HG03442 (cell line): ENCODE data around the gene RECK.

ENCODE experiments used
- ATAC-seq: cut with Tn5 transposase; IDR thresholded peaks from one replicate; pipeline ENCODE4 v1.9.1; 2021; ENCODE audit warnings: mild to moderate bottlenecking, moderate library complexity; ENCODE audit not compliant: unreplicated experiment

Gene RECK

DNA sequence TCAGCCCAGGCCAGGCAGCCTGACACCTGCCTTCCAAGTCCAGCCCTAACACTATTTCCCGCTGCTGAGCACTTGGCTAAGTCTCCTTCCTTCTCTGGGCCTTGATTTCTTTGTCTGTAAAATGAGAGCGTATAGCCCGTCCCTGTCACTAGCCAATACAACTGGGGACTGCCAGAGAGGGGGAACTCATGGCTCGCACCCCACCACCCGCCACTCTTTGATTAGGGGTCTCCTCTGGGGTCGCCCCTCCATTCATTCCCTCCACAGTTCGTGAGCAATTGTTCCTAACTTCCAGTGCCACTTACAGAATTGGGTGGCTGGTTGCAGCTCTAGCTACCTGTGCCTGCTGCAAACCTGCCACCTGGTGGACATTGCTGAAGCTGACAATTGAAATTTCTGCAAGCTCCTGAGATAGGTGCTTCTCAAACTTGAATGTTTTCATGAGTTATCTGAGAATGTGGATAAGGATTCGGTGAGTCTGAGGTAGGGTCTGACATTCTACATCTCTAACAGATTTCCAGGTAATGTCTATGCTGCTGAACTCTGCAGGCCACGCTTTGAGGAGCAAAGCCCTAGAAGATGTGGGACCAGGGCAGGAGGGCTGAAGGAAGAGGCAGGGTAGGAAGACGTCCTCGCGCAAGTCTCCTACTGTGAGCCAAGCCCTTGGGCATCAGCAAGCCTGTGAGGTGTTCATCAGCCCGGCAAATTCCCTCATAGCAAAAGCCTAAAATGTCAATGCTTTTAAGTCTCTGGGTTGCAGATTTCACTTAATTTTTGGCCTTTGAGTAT lies 13.3 kb upstream of the RECK start:
- no peak for ATAC-seq

DNA sequence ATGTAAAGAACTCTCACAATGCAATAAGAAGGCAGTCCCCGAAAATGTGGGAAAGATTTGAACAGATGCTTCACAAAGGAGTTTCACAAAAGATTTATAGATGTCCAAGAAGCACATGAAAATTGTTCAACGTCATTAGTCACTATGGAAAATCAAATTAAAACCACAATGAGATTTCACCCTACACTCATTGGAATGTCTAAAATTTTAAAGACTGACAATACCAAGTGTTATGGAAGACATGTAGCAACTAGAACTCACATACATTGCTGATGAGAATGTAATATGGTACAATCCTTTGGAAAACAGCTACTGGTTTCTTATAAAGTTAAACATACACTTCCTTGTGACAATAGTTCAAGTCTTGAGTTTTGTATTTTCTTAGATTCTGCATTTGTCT lies 11.0 kb upstream of the RECK start:
- no peak for ATAC-seq

DNA sequence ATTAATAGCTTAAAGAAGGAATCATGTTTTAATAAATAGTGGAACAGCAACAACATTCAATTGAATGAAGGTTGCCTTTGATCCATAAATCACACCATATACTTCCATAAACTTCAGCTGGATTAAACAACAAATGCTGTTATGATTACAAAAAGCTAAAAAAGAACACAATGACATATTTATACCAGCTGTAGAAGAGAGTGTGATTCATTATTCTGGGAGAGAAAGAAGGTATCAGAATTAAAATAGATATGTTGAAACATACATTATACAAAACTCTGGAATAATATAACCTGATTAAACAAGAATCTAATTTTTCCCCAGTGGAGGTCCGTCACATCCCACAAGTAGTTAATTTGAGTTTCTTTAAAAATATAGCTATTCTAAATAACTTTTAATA lies 7.5 kb upstream of the RECK start:
- no peak for ATAC-seq

DNA sequence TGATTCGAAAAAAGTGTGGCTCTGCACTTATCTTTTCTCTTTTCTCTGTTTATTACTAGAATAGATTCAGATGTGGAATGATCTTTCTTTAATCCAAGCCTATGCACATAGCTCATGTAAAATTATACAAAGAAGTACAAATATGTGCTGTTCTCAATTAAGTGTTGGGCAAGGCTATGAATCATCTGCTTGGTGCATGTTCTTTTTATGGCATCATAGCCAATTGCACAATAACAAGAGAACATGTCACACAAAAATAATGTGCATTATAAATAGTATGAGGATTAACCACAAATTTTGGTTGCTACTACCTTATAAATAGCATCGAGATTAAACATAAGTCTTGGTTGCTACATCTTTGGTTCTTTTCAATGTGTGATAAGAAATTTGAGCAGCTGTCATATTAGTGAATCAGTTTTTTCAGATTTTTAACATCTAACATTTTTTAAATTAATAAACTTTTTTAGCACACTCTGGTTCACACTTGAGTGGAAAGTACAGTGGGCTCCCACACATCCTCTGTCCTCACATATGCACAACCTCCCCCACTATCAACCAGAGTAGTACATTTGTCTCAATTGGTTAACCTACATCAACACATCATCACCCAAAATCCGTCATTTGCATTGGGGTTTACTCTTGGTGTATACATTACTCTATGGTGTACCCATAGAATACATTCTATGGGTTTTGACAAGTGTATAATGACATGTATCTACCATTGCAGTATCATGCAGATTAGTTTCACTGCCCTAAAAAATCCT lies 6.8 kb upstream of the RECK start:
- ATAC-seq: no peak

DNA sequence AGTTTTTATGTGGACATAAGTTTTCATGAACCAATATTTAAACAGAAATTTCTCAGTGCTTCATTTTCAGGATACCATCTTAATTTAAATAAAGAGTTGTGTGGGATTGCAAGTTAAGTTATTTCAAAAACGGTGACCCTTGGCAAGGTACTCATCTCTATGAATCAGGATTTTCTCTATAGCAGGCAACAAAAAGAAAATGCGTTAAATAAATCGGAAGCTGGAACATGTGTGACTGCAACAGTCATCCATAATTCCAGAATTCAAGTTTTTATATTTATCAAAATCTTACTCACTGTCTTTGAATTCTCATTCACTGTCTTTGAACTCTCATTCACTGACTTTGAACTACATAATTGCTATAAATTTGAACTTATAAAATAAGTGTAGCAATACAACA lies 5.8 kb upstream of the RECK start:
- no peak for ATAC-seq

DNA sequence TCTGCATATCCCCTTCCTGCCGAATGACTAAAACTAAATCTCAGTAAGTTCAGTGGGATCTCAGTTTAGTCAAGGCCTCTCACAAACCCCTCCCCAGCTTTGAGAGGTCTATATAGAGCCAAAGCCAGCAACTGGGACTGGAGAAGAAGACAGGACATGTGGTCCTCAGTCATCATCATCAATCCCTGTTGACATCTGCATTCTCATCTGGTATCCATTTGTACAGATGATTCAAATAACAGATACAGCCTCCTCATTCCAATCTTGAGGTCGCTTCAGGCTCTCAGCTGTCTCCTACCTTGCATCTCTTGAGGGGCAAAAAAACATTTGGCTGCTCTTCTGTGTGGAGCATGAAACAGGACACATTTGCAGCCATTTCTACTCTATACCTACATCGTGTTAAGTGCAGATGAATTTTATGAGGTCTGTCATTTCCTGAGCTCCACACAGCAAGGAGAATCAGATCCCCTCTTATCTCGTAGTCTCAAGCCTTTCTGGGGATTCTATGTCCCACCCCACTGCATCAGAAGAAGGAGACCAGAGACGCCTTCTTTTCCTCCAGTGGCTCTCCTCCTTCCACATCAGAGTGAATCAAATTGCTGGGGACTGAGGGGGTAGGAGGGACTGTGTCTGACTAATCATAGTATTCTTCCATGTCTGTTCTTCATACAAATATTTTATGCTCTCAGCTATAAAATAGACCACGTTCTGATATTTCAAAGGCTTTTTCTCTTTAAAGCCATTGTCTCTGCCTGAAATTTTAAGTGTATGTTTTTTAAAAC lies 4.7 kb upstream of the RECK start:
- no peak for ATAC-seq

DNA sequence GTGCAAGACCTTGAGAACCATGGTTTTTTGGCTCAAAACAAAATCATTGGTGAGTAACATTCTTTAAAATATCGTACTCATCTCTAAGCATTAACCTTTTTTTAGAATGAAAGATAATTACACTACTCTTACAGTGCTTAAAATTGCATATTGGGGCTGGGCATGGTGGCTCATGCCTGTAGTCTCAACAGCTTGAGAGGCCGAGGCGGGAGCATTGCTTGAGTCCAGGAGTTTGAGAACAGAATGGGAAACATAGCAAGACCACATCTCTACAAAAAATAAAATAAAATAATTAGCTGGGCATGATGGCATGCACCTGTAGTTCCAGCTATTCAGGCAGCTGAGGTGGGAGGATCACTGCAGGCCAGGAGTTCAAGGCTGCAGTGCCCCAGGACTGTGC lies 2.9 kb upstream of the RECK start:
- ATAC-seq: no peak

DNA sequence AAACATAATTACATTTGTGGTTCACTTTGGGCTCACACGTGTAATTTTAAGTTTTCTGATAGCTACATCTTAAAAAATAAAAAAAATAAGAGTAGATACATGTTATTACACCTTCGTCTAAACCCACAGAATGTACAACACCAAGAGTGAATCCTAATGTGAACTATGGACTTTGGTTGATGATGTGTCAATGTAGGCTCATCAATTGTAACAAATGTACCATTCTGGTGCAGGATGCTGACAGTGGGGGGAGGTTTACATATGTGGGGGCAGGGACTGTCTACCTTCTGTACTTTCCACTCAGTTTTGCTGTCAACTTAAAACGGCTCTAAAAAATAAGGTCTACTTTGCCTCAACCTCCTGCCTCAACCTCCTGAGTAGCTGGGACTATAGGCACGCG lies 2.5 kb upstream of the RECK start:
- ATAC-seq: no peak

DNA sequence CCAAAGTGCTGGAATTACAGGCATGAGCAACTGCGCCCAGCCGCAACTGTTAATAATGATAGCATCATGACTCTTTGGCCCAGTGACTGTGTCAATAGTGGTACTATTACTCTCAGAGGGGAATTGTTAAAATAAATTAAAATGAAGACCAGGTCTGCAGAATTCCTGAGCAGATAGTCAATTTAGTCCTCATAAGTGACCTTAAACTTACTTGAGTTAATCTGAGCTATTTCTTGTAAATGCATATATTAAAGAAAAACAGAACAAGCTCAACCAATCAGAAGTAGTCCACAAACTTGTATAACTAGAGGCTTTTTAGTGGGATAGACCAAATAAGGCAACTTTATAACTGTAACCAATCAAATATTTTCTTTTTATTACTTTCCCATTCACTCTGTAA lies 1.7 kb upstream of the RECK start:
- no peak for ATAC-seq

DNA sequence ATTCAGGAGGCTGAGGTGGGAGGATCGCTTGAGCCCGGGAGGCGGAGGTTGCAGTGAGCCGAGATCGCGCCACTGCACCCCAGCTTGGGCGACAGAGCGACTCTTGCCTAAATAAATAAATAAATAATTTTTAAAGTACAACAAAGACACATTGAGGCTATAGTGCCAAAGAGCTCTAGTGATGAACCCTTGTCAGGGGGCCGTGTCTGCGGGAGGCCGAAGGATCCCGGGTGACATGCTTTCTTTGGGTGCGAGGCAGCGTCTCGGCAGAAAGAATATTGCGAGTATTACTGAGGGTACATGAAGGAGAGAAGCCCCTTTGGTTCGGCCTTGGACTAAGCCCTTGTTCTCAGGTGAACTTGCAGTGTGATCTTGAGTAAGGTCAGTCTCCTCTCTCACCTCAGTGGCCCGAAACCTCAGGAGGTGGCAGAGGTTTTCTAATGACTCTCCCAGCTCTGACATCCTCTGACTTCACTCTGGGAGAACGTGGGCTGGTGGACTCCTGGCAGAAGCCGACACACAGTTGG lies 397 bp upstream of the RECK start:
- ATAC-seq: no peak

DNA sequence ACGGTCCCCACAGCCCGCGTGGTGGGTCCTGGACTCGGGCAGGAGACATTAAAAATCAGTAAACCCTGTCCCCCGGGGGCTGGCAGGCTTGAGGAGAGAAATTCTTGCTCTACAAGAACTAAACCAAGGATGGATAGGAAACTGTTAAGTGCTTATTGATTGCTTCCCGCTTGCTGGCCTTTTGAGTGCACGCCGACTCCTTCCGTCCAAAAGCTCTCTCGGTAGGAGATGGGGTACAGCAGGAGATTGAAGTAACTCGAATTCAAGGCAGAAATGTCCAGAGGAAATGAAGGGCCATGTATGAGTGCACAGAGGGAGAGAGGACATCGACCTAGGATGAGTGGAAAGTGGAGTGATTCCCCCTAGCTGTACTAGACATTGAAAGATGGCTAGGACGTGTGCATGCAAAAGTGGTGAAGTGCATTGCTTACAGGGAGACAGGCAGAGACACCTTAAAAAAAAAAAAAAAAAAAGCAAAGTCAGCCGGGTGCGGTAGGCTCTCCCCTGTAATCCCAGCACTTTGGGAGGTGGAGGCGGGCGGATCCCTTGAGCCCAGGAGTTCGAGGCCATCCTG lies 923 bp downstream of the RECK start:
- ATAC-seq: no peak

DNA sequence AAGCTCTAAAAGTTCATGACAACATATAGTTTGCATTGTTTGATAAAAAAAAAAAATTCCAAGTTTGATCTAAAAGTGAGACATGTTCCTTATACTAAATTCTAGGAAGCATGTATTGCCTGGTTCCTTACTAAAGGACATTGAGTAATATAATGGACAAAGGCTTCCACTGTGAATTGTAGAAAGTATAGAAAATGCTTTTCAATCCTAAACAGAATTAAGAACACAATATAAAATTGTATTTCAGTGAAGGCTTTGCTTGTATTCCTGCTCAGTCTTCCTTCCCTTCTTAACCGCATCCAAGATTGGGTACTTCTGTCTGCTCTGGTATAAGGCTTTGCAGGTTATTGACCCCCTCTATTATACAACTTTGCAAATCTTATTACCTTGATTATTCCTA lies 2.4 kb downstream of the RECK start:
- no peak for ATAC-seq

DNA sequence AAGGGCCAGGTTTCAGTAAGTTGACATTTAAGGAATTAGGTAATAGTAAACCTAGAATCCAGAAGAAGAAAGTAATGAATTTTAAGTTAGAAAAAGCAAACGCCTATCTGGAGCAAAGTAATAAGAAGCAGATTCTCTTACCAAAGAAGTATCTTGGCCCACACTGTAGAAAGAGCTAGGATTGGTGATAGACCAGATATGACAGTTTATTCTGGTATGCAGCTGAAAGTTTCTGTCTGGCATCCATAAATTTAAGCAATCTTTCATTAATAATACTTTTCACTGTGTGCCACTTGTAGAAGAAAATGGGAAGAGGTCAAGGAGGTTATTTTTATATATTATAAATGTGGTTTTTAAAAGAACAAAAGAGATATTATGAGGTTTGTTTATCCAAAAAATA lies 3.0 kb downstream of the RECK start:
- no peak for ATAC-seq

DNA sequence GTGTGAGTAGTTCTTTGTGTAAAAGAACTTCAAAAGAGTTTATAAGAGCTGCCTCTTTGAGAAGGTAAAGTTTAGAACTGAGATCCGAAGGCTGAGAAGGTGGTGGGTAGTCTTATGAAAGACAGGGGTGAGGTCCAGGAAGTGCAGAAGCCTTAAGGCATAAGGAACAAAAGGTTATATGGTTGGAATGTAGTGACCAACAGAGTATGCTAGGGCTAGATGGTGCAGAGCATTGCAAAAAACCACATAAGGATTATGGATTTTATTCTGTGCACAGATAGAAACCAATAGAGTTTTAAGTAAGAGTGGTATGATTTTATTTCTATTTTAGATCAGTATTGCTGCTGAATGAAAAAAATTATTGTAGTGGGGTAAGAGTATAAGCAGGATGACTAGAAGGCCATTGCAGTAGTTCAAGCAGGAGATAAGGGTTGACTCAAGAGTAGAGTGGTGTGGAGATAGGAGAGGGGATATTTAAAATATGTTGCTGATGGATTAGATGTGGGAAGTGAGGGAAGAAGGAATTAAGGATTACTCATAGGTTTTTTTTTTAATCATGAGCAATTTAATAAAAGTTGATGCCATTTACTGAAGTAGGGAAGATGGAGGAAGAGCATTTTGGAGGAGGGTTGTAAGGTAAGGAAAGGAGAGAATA lies 3.7 kb downstream of the RECK start:
- ATAC-seq: no peak

DNA sequence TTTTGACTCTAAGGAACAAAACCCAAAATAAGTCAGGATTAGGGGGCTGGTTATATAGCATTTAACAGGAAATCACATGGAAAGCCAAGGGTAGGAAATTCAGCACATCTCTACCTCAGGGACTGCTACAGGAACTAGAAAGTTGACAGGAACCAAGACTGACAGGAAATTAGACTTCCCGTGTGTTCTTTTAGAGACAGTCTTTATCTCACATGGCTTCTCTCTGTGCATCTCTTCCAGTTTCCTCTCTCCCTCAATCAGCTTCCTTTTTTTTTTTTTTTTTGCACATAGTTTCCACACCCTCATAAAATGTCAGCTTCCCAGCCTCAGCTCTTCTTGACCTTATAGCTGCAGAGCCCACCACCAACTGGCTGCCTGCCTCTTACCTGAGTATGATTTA lies 4.8 kb downstream of the RECK start:
- no peak for ATAC-seq

DNA sequence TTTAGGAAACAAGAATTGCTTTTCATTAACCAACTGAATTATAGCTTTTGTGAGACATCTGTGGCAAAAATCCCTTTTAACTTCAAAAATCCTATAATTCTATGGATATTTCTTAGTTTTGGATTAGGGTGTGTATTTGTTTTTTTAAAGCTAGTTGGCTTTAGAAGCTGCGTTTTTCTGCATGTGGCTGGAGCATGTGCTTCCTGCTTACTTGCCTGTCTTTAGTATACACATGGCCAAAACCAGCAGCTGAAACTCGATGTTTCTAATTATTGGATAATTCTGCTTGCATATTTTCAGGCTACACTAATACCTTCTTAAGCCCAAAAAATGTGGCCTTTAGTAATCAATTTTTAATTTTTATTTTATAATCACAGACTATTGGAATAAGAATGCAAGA lies 8.9 kb downstream of the RECK start:
- no peak for ATAC-seq

DNA sequence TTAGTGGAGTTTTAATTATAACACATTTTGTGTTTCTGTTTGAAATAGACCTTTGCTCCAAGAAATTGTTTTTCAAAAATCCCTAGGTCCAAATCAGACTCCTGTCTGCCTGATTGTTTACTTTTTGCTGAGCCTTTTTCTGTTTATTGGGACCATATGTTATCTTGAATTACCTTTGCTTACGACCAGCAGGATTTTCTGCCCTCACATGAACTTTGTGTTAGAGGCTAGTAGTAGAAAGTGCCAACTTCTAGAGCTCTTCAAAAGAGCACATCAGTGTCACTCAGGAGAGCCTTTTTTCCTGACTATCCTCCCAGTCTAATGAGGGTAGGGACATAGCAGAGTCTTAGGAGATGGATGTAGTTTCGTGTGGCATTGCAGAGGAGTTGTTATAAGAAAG lies 10.2 kb downstream of the RECK start:
- ATAC-seq: no peak

DNA sequence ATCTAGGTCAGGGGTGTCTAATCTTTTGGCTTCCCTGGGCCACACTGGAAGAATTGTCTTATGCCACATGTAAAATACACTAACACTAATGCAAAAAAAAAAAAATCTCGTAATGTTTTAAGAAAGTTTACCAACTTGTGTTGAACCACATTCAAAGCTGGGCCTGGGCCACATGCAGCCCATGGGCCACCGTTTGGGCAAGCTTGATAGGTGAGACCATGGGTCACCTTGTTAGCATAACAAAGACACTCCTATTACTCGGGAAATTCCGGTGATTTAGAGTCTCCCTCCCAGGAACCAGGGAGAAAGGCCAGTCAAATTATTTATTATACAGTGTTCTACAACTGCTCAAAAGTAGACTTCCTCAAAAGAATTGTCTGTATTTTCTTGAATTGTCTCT lies 12.7 kb downstream of the RECK start:
- ATAC-seq: no peak

DNA sequence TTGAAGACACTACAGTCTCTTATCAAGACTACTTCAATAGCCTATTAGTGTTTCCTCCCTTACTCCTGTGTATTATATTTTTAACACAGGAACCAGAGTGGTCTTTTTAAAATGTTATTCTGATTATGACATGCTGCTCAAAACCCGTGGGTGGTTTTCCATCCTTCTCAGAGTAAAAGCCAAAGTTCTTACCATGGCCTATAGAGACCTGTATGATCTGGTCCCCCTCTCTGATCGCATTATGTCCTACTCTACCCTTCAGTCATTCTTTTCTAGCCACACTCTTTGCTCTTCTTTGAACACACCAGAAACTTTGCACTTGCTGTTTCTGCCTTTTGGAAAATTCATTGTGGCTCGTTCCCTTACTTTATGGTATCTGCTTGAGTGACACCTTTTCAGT lies 13.8 kb downstream of the RECK start:
- ATAC-seq: no peak

DNA sequence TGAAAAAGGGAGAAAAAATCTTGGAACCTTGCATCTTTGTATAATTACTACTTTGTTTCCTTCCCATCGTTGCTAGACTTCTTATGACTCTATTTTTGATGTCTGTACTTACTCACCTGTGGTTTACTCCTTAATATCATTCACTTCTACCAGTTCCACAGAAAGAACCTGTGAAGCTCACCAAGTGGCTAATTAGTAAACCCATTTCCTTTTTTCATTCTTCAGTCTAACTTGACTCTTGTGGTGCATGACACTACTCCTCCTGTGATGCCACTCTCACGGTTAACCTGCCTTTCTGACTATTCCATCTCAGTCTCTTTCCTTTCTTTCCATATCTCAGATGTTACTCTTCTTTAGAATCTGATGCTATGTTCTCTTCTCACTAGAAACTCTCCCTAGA lies 14.6 kb downstream of the RECK start:
- no peak for ATAC-seq

DNA sequence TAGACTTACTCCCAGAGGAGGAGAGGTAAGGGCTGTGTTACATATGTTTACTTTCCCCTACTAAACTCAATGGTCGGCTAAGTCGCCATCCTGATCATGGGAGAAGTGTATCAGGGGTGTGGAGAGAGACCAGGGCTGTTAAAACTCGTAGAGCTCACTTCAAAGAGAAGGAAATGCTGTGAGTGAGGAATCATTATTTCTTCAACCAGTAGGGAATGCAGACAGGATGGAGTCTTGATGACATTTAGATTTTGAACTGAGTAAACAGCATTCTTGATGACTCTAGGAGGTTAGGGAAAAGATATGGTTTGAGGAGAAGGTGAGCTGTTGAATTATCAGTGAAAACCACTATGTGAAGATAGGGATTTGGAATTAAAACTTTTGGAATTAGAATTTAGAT lies 17.3 kb downstream of the RECK start:
- no peak for ATAC-seq
